Measurements from ENCODE around the gene DGKB. TPM values are rescaled to one million over a fixed set of nuclear protein-coding genes. Genes with fewer than 3 reads are reported as not detected.

Gene DGKB
- total and polyA plus RNA-seq, 2 of the 8 experiments (the other 6 are each of a cell fraction or from before 2014, with no cell fraction given): 1.9 to 2.6 TPM

DNA sequence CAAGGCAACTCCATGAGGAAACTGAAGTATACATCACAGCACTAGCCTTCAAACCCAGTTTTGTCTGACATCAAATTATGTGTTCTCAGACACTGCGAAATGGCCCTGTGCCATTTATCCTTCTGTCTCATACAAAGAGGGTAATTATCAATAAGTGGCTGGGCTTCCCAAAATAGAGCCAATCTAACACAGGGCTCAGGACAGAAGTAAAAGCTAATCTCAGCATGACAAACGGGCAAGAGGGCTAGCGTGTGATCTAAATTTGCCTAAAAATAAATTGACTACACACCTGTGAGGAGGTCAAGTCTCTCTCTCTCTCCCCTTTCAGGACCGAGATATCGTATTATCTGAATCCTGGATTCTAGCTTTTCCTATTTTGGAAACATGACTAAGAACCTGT lies 67.2 kb downstream of the DGKB start:
- Histone ChIP-seq H3K4me1 (replicated peaks in 1 of 4; ENCODE audit: control insufficient read depth in 3 of 4, insufficient read depth in 4 of 4, low read length in 3 of 4) (peaks cover 2 to 23% (median 14%) of the 10 kb centered on the region in 4 experiments; a peak in 4 of 7 replicates), H4K91ac (replicated peaks; ENCODE audit: insufficient read length, low read length) (peak overlapping the region; percentile 72), H3K4me3 (ENCODE audit: extremely low read depth in 1 of 4, insufficient read depth in 2 of 4, low read depth in 3 of 4, low read length in 4 of 4) (no peak overlapping the region), H2BK12ac (ENCODE audit: low read depth, low read length) (no peak overlapping the region; the same call in 1 of the 2 replicates), H3K23me2 (ENCODE audit: low read depth, low read length) (no peaks in the 10 kb centered on the region), H3K27me3 (replicated peaks in 1 of 4; ENCODE audit: control insufficient read depth in 3 of 4, extremely low read depth in 1 of 4, insufficient read depth in 3 of 4, low read length in 3 of 4) (no peaks in the 10 kb centered on the region), H3K79me1 (ENCODE audit: low read depth, low read length) (no peaks in the 10 kb centered on the region), H4K20me1 (replicated peaks in 1 of 2; ENCODE audit: control insufficient read depth in 1 of 2, insufficient read depth in 2 of 2, low read length in 2 of 2) (no peaks in the 10 kb centered on the region), H2AK5ac (ENCODE audit: low read depth, low read length) (no peak overlapping the region), H3K56ac (replicated peaks; ENCODE audit: insufficient read length, low read depth, low read length) (no peak overlapping the region), H3K14ac (ENCODE audit: insufficient read length) (no peak overlapping the region), H3K79me2 (ENCODE audit: control insufficient read depth in 1 of 2, insufficient read depth in 2 of 2, low read length in 2 of 2) (no peaks in the 10 kb centered on the region), H3K18ac (ENCODE audit: extremely low read depth, low read length) (no peak overlapping the region), H3K9ac (replicated peaks in 1 of 4; ENCODE audit: extremely low read depth in 1 of 4, low read depth in 3 of 4, low read length in 3 of 4) (no peak overlapping the region), H2BK5ac (ENCODE audit: low read depth, low read length) (no peak overlapping the region; the same call in 1 of the 2 replicates), H2BK15ac (ENCODE audit: low read length) (no peak overlapping the region), H3K27ac (ENCODE audit: low read depth, low read length) (no peak overlapping the region), H3K9me3 (ENCODE audit: insufficient read depth in 2 of 2, low read depth in 1 of 2, low read length in 1 of 2) (no peaks in the 10 kb centered on the region), H3K36me3 (ENCODE audit: control insufficient read depth in 2 of 4, insufficient read depth in 4 of 4, low read length in 3 of 4) (no peaks in the 10 kb centered on the region), H4K8ac (ENCODE audit: extremely low read depth, insufficient read depth, low read length) (no peak overlapping the region), H3K23ac (ENCODE audit: insufficient read length) (no peak overlapping the region), H4K5ac (ENCODE audit: insufficient read length, low read depth, low read length) (no peak overlapping the region), H2BK120ac (replicated peaks; ENCODE audit: low read depth, low read length) (no peak overlapping the region), H2AFZ (ENCODE audit: low read length) (no peak overlapping the region), H2BK20ac (ENCODE audit: low read length) (no peak overlapping the region), H3K4ac (replicated peaks; ENCODE audit: insufficient read length, low read depth, low read length) (no peak overlapping the region), H3K4me2 (ENCODE audit: insufficient read depth in 1 of 2, low read depth in 2 of 2, low read length in 2 of 2) (no peak overlapping the region)
- FAIRE-seq: peak; percentile 32
- ChIA-PET CTCF (ENCODE audit: partially characterized antibody) (interaction anchor here (1.1 to 1.2 kb wide), 2 partner anchors 114 to 117 kb away, joined by 3 to 4 read pairs; no protein-coding TSS in a partner anchor), POLR2A (ENCODE audit: partially characterized antibody) (no interaction called here)
- no peak for DNase-seq (ENCODE audit: low read depth in 1 of 2, low spot score in 2 of 2)
- 75% methylated on average over 5 of the region's 5 CpGs; no CpG with 5 or more reads in 1 of the 2 experiments for WGBS, 2 experiments (ENCODE audit: extremely low coverage in 1 of 2, insufficient coverage in 1 of 2, insufficient read length in 1 of 2, insufficient replicate concordance in 2 of 2, low coverage in 1 of 2, low lambda C conversion rate in 2 of 2, missing lambda C conversion rate in 1 of 2)
- TF ChIP-seq CHD1 (IDR thresholded peaks at IDR 0.05; ENCODE audit: low read depth, low read length): no peak
- no peak for TF ChIP-seq BCL11A (IDR thresholded peaks at IDR 0.05; ENCODE audit: low read depth in 2 of 2, low read length in 2 of 2)
- TF ChIP-seq HDAC6 (IDR thresholded peaks at IDR 0.05; ENCODE audit: low read depth, low read length): no peak
- no peak for TF ChIP-seq NRF1 (IDR thresholded peaks at IDR 0.05; ENCODE audit: low read depth, low read length)
- no peak for TF ChIP-seq POLR2A (IDR thresholded peaks at IDR 0.05; ENCODE audit: control extremely low read depth in 1 of 2, low read depth in 2 of 2, low read length in 2 of 2)
- TF ChIP-seq KDM4A (IDR thresholded peaks at IDR 0.05; ENCODE audit: low read depth, low read length, severe bottlenecking): no peak
- no peak for TF ChIP-seq POLR2AphosphoS5 (IDR thresholded peaks at IDR 0.05; ENCODE audit: low read depth, low read length)
- no peak for TF ChIP-seq SP4 (IDR thresholded peaks at IDR 0.05; ENCODE audit: low read length)
- no peak for TF ChIP-seq CHD2 (IDR thresholded peaks at IDR 0.05; ENCODE audit: low read length)
- TF ChIP-seq PHF8 (conservative IDR thresholded peaks at IDR 0.05; ENCODE audit: low read depth, low read length): no peak
- TF ChIP-seq SIN3A (conservative IDR thresholded peaks at IDR 0.05 in 1 of 2, IDR thresholded peaks at IDR 0.05 in 1 of 2; ENCODE audit: low read depth in 1 of 2, low read length in 2 of 2): no peak
- no peak for TF ChIP-seq CREB1 (IDR thresholded peaks at IDR 0.05)
- no peak for TF ChIP-seq SAP30 (IDR thresholded peaks at IDR 0.05; ENCODE audit: insufficient read depth, insufficient replicate concordance, low read length)
- TF ChIP-seq, protein P1, sequence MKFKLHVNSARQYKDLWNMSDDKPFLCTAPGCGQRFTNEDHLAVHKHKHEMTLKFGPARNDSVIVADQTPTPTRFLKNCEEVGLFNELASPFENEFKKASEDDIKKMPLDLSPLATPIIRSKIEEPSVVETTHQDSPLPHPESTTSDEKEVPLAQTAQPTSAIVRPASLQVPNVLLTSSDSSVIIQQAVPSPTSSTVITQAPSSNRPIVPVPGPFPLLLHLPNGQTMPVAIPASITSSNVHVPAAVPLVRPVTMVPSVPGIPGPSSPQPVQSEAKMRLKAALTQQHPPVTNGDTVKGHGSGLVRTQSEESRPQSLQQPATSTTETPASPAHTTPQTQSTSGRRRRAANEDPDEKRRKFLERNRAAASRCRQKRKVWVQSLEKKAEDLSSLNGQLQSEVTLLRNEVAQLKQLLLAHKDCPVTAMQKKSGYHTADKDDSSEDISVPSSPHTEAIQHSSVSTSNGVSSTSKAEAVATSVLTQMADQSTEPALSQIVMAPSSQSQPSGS (IDR thresholded peaks at IDR 0.05; ENCODE audit: low read length): no peak

All from H1 (cell line).